GM20431 (cell line): Measurements from ENCODE around the gene KRT20.

Experiments used
- in situ Hi-C: fragments of 300-500 bp; cut with MseI, MboI; formaldehyde crosslinking; loops from one replicate; pipeline ENCODE4 v1.15.0; 2020; ENCODE audit warnings: low sequenced_read_pairs; ENCODE audit not compliant: unreplicated experiment

KRT20 gene

DNA sequence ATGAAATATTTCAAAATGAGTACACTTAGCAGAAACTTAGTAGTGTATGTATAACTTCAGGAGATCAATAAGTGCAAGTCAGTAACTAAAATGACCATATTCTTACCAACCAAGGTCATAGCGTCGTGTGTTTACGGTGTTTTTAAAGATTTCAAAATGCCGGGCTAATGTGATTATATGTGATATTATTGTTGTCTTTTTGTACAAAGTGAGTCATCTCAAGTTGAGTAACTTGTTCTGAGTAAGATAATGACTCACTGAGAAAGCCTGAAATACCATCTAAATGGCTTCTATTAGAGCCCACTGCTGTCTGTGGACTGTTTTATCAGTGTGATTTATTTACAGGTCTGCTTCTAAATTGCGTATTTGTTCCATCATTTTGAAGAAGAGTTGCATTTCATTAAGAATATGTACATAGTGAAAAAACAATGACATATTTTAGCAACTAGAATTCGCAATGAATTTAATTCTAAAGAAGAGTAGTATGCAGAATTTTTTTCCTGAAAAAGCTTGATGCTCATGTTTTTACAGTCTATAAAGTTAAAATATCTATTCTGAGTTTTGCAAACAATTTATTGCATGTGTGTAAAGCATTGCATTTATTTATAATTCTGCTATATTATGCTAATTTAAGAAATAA lies 30.7 kb downstream of the KRT20 start:
- in situ Hi-C loops, result no loop called here

DNA sequence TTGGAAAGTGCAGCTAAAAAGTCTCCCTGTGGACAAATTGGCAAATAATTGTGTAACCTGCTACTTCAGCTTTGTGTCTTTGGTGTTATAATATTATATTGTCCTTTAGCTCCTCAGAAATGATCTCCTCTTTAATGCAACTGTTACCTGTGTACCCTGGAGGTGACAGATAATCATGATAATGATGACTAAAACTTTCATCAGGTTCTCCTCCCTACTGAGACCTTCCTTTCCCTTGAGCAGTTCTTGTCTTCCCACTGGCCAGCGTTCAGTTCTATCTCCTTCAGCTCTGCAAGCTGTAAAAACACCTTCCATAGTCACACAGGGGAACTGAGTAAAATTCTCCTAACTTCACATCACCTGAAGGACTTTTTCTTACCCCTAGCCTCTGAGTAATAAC lies 32.7 kb downstream of the KRT20 start:
- in situ Hi-C loops, result no loop called here

DNA sequence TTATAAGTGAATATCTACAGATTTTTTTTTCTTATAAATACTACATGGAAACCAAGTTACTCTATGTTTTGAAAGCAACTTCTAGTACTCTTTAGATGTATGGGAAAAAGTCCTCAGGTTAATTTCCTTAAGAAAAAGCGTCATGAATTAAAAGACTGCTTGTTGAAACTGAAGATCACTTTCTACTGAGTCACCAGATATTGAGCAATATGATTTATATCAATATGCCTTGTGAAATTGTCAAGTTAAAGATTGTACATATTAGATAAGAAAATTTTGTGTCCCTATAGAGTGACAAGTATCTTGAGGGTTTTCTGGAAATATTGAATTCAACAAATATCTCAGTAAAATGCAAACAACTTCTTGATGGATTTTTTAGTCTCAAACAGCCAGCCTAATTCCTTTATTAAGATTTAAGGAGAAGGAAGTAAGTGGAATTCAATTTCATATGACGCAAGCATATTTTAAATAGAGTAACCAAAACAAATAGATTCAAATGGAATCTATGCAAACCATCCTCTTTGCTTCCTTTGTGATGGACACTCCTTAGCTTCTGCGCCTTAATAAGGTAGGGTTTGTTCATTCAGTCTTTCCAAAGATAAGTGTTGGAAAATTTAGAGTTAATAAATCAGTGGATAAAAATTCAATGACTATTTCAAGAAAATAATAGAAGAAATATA lies 34.6 kb downstream of the KRT20 start:
- in situ Hi-C loops, result no loop called here

DNA sequence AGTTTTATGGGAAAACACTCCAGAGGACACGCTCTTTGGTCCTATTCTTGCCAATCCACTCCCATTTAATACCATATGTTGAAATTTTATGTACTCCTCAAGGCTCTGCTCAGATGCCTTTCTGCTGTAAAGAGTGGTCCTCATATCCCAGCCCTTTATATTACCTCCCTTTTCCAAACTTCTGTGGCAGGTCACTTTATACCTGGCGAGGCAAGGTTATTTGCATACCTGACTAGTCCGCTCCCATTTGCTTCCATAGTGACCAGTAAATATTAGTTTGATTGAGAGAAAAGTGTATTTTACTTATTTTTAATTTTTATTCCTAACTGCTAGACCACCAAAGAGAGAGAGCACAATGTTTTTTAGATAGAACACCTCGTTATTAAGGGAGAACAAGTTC lies 35.3 kb downstream of the KRT20 start:
- in situ Hi-C loops, result no loop called here

DNA sequence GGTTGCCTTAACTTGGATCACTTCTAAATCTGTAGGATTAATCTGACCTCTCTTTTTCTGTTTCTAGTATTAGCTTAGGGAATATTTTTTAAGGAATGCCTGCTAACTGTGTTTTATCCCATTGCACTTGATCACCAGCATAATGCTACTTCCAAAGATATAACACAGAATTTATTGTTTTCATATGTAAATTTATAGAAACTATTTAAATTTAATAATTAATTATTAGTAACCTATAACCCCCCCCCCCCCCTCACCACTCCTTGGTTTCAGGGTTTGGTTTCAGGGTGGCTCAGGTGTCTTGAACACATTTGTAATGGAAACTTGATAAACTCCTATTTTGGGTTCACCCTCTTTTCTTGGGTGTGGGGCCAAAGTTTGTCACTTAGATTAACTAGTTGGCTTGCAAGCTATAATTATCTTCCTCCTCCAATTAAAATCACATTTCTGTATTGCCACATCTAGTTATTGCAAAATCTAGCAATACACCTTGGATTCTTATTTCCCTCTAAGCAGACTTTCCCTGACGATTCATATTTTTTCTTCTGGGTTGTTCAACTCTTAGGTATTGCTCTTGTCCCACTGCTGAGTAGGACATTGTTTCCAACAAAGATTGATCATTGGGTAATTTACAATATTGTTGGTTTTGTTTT lies 36.3 kb downstream of the KRT20 start:
- in situ Hi-C loops, result no loop called here

DNA sequence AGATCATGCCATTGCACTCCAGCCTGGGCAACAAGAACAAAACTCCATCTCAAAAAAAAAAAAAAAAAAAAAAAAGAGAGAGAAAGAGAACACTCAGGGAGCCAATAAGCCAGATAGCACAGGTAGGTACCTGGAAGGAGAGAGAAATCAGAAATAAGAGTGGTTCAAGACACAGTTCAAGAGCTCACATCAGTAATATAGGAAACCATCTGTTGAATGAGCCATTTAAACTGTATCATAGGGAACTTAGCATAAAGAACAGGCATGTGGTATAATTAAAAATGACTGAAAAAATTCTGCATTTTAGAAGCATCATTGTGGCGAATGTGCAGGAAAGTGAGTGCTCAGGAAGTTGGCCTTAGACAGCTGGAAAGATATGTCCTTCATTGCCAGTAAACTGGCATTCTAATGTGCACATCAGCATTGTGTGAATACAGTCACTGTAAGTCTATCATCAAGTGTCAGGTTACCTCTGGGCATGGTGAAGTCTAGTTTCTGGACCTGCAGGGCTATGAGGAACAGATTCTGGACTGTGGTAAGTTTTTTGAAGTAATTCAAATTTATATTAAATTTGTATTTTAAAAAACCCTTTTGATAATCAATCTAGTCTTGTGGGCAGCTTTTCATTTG lies 38.4 kb downstream of the KRT20 start:
- in situ Hi-C loops, result no loop called here

DNA sequence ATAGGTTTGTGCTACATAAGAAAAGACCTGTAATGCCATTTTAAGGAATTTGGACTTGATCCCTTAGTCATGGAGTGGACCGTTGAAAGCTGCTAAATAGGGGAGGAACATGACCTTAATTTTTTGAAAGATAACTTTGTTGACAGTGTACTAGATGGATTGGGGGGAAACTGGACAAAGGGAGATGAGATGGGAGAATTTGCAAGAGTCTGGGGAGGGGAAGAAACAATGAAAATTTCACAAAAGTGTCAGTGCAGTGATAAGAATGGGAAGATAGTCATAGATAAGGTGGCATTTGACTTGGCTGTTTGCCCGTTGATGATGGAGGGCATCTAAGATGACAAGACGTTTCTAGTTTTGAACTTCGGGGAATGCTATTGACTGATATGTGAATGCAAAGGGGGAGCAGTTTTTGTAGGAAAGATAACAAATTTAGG lies 40.4 kb downstream of the KRT20 start:
- in situ Hi-C loops, result no loop called here

DNA sequence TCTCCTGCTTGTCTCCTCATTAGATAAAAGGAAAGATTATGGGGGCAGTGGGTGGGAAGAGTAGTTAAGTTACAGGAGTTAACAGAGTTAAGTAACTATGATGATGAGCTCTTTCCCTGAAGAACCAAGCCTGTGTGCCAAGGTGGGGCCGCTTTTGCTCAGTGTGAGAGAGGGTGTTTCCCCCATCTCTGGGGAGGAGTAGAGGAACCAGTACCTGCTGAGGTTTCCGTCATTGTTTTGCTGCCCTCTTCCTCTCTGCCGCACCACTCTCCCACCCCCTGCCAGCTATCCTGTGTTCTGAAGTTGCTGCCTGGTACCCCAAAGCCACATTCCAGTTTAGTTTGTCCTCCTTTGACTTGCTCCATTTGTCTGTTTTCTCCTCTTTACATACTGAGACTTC lies 41.8 kb downstream of the KRT20 start:
- in situ Hi-C loops, result no loop called here

DNA sequence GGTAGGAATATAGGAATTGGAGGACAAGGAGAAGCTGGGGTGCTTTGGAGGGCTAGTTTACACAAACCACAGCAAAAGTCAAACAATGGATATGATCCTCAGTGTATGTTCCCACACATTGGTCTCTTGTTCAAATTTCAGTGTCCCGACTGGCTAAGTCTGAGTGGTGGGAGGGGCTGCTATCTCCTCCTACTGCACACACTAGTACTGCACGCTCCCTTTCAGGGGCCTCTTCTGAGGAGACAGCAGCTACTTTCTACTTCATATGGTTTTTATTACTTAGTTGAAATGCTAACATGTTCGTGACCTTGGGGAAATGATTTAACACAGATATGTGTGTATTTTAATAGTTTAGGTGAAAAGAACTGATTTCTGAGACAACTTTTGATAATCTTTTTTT lies 43.8 kb downstream of the KRT20 start:
- in situ Hi-C loops, result no loop called here

DNA sequence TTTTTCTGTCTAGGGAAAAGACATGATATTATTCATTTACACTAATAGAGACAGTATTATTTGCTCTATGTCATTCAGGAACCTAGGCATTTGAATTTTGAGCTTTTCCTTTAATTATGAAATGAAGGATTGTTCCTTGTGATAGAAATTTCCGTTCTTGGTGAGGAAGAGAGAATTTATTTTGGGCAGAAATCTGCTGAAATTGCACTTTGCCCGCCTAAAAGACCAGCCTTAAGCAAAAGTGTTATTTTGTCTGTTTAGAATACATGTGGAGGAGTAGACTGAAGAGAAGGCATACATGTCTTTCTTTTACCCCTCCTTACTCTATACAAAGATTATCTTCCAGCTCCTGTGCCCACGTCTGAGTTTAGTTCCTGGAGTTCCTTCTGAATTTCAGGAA lies 45.8 kb downstream of the KRT20 start:
- in situ Hi-C loops, result no loop called here

DNA sequence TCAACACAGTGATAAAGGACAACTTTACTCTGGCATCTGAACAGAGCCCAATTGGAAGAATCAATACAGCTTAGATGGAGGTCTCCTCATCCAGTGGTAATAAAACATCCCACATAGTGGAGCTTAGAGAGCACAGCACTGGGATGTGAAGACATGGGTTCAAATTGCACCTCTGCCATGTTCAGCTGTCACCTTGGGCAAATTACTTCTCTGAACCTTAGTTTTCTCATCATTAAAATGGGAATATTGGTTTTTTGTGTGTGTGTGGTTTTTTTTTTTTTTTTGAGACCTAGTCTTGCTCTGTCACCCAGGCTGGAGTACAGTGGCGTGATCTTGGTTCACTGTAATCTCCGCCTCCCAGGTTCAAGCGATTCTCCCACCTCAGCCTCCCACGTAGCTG lies 49.0 kb downstream of the KRT20 start:
- in situ Hi-C loops, result no loop called here

DNA sequence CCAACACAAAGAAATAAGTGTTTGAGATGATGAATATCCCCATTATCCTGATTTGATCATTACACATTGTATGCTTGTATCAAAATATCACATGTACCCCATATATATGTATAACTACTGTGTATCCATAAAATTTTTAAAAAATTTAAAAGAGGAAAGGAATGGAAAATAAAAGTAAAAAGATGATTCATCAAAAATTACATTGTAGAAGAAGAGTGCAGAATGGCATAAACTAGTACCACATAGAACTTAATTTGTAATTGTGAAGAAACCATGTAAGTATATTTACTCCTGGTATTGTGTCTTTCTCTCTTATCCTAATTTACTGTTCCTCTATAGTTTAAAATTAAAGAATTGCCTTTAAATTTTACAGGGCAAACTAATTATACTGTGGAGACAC lies 51.2 kb downstream of the KRT20 start:
- in situ Hi-C loops, result no loop called here

DNA sequence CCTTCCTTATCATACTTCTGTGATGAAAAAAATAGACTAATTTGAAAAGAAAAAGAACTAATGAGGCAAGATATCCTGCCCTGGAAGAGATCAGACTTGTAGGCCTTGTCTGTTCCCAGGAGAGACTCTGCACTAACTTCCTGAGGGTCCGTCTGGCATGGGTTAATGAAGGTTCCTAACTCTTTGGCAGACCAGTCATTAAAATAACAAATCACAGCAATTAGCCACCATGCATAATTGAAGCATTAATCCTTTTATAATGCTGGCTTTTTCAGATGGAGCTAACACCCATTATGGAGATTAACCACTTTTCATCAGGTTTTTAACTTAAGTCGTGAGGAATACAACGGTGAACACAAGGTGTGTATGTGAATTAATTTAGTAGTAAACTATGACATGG lies 52.2 kb downstream of the KRT20 start:
- in situ Hi-C loops, result no loop called here

DNA sequence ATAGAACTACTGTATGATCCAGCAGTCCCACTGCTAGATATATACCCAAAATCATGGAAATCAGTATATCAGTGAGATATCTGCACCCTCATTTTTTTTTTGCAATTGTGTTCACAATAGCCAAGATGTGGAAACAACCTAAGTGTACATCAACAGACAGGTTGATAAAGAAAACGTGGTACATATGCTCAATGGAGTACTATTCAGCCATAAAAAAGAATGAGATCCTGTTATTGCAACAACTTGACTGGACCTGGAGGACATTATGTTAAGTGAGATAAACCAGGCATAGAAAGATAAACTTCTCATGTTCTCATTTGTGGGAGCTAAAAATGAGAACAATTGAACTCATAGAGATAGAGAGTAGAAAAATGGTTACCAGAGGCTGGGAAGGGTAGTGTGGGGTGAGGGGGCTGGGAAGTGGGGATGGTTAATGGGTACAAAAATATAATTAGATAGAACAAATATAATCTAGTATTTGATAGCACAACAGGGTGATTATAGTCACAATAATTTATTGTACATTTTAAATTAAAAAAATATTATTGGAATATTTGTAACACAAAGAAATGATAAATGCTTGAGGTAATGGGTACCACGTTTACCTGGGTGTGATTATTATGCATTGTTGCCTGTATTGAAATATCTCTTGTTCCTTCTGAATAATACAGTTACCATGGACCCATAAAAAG lies 54.8 kb downstream of the KRT20 start:
- in situ Hi-C loops, result no loop called here

DNA sequence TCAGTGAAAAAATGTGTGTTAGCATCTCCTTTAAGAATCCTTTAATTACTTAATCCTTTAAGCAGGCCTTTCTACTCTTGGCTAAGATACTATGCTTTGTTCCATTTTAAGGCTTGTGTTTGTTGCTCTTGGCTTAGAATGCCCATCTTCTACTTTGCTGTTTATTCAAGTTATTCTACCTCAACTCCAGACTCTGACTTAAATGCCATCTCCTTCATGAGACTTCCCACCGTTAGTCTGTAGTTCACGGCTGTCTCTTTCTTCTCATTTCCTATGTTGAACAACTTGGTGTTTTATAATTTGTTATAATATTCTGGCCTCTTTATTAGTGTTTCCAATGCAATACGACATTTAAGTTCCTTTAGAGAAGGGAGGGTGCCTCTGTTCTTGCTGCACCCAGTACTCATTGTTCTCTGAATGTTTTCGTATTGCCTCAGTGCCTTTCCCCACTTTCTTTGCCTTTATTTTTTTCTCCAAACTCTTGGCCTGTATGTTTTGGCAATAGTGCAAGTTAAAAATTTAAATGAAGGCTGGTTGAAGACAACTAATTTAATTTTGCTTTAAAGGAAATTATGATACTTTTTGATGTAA lies 56.5 kb downstream of the KRT20 start:
- in situ Hi-C loops, result no loop called here

DNA sequence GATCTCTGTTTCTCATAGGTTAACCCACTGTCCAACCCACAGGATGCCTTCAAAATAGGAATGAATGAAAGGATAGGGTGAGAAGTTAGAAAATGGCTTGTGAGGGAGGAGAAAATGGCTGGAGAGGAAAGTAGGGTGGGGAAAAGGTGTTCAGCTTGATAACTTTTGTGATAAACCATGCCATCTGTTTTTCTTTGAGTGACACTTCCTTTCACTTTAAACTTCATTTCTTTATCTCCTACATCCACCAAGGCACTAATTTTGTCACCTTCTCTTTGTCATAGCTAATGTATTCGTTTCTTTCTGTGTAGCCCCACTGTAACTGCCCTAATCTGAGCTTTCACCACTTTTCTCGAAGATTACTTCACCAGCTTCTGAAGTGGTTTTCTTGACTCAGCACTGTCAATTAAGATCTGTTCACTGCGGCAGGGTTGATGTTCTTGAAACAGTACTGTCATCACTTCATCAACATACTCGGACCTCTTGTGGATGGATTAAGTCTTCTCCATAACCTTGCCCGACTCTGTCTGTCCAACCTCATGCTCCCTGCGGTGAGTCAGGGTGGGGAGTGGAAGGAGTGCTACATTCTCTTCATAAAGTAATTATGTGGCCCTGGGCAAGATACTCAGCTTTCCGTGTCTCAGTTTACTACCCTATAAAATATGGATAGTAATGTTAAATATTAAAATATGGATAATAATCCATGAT lies 57.1 kb downstream of the KRT20 start:
- in situ Hi-C loops, result no loop called here
